OCI-LY1 (cell line): ENCODE results near the gene LCN1.

Experiments
- H2AFZ ChIP-seq: fragments of 200-600 bp; sonication (generic), shearing (Covaris generic); 2 replicates; pipeline ENCODE4 v1.6.0; 2014; ENCODE audit warnings: antibody characterized with exemption, mild to moderate bottlenecking, low read length
- H3F3A ChIP-seq: fragments of 200-600 bp; sonication (generic), shearing (Covaris generic); 2 replicates; pipeline ENCODE4 v1.6.0; 2014; ENCODE audit warnings: mild to moderate bottlenecking, antibody characterized with exemption, low read length, moderate library complexity; ENCODE audit not compliant: insufficient read depth
- H3K27ac ChIP-seq: fragments of 200-600 bp; sonication (generic); 2 replicates; pipeline ENCODE4 v1.5.1; 2014; ENCODE audit warnings: low read length, mixed run types, mild to moderate bottlenecking, low read depth; ENCODE audit not compliant: poor library complexity, severe bottlenecking
- H3K27me3 ChIP-seq: fragments of 200-600 bp; sonication (generic); 2 replicates; pipeline ENCODE4 v1.6.0; 2014; ENCODE audit warnings: antibody characterized with exemption, mild to moderate bottlenecking, low read length, moderate library complexity; ENCODE audit not compliant: insufficient read depth
- H3K36me3 ChIP-seq: fragments of 200-600 bp; sonication (generic); 2 replicates; pipeline ENCODE4 v1.6.1; 2014; ENCODE audit warnings: mild to moderate bottlenecking, antibody characterized with exemption, low read length, moderate library complexity, mixed read lengths; ENCODE audit not compliant: insufficient read depth
- H3K4me1 ChIP-seq: fragments of 200-600 bp; sonication (generic); 2 replicates; pipeline ENCODE4 v1.5.1; 2014; ENCODE audit warnings: mild to moderate bottlenecking, low read length, moderate library complexity; ENCODE audit not compliant: insufficient read depth, severe bottlenecking
- H3K4me2 ChIP-seq: fragments of 200-600 bp; sonication (generic), shearing (Covaris generic); 2 replicates; pipeline ENCODE4 v1.6.1; 2014; ENCODE audit warnings: low read length
- H3K4me3 ChIP-seq: fragments of 200-600 bp; sonication (generic); 2 replicates; pipeline ENCODE4 v1.5.1; 2014; ENCODE audit warnings: low read length, low read depth, mild to moderate bottlenecking, mixed read lengths; ENCODE audit not compliant: poor library complexity, severe bottlenecking
- H3K79me2 ChIP-seq: fragments of 200-600 bp; shearing (Covaris generic); 2 replicates; pipeline ENCODE4 v1.6.1; 2016; ENCODE audit warnings: mixed run types, low read length, mixed read lengths; ENCODE audit not compliant: insufficient read depth
- H3K9ac ChIP-seq: fragments of 200-600 bp; sonication (generic), shearing (Covaris generic); 2 replicates; pipeline ENCODE4 v1.6.1; 2014; ENCODE audit warnings: mild to moderate bottlenecking, low read length, mixed read lengths
- H3K9me2 ChIP-seq: fragments of 200-600 bp; sonication (generic), shearing (Covaris generic); 2 replicates; pipeline ENCODE4 v1.6.1; 2014; ENCODE audit warnings: low read depth, mild to moderate bottlenecking, low read length, mixed read lengths
- H3K9me3 ChIP-seq: fragments of 200-600 bp; shearing (Covaris generic); 2 replicates; pipeline ENCODE4 v1.6.1; 2014; ENCODE audit warnings: low read length, mixed read lengths
- H4K20me1 ChIP-seq: fragments of 200-600 bp; sonication (generic), shearing (Covaris generic); 2 replicates; pipeline ENCODE4 v1.6.0; 2016; ENCODE audit warnings: mild to moderate bottlenecking, low read length; ENCODE audit not compliant: insufficient read depth
- EZH2 ChIP-seq: fragments of 200-600 bp; sonication (generic), shearing (Covaris generic); IDR thresholded peaks from 2 replicates; pipeline ENCODE4 v1.8.0; 2017; ENCODE audit warnings: borderline replicate concordance, mixed run types, mild to moderate bottlenecking, antibody characterized with exemption, low read length, moderate library complexity, mixed read lengths
- TF ChIP-seq, protein P1 (sequence below): fragments of 200-600 bp; sonication (generic), shearing (Covaris generic); IDR thresholded peaks from 2 replicates; pipeline ENCODE4 v1.5.1; 2017; ENCODE audit warnings: mild to moderate bottlenecking, antibody characterized with exemption, low read length, moderate library complexity, mixed read lengths

Gene LCN1

GRCh38 chr9:135498381-135499126 is 22.7 kb upstream of the LCN1 start:
- Histone ChIP-seq H3F3A (no peaks in the 10 kb centered on the region), H3K36me3 (peaks cover 18% of the 10 kb centered on the region; the same call in 1 of the 2 replicates), H3K9ac (no peak overlapping the region), H3K9me2 (no peaks in the 10 kb centered on the region), H3K27ac (no peak overlapping the region), H4K20me1 (no peaks in the 10 kb centered on the region), H3K79me2 (no peaks in the 10 kb centered on the region), H3K4me2 (no peak overlapping the region), H2AFZ (no peak overlapping the region), H3K27me3 (no peaks in the 10 kb centered on the region), H3K4me3 (no peak overlapping the region), H3K9me3 (no peaks in the 10 kb centered on the region), H3K4me1 (peaks cover 19% of the 10 kb centered on the region)
- TF ChIP-seq EZH2 = no peak
- TF ChIP-seq, protein P1, sequence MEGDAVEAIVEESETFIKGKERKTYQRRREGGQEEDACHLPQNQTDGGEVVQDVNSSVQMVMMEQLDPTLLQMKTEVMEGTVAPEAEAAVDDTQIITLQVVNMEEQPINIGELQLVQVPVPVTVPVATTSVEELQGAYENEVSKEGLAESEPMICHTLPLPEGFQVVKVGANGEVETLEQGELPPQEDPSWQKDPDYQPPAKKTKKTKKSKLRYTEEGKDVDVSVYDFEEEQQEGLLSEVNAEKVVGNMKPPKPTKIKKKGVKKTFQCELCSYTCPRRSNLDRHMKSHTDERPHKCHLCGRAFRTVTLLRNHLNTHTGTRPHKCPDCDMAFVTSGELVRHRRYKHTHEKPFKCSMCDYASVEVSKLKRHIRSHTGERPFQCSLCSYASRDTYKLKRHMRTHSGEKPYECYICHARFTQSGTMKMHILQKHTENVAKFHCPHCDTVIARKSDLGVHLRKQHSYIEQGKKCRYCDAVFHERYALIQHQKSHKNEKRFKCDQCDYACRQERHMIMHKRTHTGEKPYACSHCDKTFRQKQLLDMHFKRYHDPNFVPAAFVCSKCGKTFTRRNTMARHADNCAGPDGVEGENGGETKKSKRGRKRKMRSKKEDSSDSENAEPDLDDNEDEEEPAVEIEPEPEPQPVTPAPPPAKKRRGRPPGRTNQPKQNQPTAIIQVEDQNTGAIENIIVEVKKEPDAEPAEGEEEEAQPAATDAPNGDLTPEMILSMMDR = no peak

DNA sequence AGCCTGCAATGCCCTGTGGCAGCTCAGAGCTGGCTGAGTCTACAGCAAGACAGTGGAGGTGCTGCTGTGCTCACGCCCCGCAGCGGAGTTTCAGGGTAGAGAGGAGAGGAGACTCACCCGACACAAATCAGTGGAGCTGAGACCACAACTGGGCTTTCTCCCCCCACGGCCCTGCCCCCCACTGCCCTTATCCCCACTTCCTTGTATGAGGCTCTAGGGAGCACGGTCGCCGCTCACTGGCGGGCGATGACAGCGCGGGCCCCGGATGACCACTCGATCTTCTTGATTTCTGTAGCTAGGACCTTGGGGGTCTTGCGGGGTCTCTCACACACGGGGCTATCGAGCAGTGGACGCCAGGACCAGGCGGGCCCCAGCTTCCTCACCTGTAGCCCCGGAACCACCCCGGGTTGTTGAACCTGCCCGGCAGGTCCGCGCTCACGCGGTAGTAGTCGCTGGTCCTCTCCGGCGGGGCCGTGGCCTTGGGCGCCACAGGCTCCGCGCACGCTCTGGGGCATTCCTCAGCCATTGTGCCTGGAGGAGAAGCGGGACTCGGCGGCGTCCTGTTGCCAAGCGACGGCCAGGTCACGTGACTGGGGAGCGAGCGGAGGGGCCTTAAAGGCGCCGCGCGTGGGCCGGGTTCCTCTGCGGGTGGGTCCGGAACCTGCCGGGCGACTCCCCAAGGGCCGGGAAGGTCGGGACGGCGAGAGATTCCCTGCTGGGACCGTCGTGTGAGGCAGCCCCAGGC is 21.7 kb upstream of the LCN1 start:
- Histone ChIP-seq H2AFZ (no peak overlapping the region), H3K27me3 (no peaks in the 10 kb centered on the region), H3F3A (no peaks in the 10 kb centered on the region), H3K27ac (no peak overlapping the region), H3K4me3 (peak overlapping the region; percentile 79), H3K4me2 (peak overlapping the region; percentile 85), H3K9ac (peak overlapping the region; percentile 58; the same call in 1 of the 2 replicates), H3K9me3 (no peaks in the 10 kb centered on the region), H3K36me3 (peaks cover 27% of the 10 kb centered on the region), H3K4me1 (peaks cover 19% of the 10 kb centered on the region), H4K20me1 (no peaks in the 10 kb centered on the region), H3K79me2 (no peaks in the 10 kb centered on the region), H3K9me2 (no peaks in the 10 kb centered on the region)
- no peak for TF ChIP-seq EZH2
- TF ChIP-seq, protein P1 = no peak

GRCh38 chr9:135500071-135500524 is 21.1 kb upstream of the LCN1 start:
- Histone ChIP-seq H3K9ac (peak overlapping the region; percentile 58), H3K79me2 (no peaks in the 10 kb centered on the region), H3K4me2 (peak overlapping the region; percentile 85), H3K9me2 (no peaks in the 10 kb centered on the region), H3K4me3 (peak overlapping the region; percentile 79), H3K4me1 (peaks cover 19% of the 10 kb centered on the region), H4K20me1 (no peaks in the 10 kb centered on the region), H3K36me3 (peaks cover 32% of the 10 kb centered on the region), H3K27me3 (no peaks in the 10 kb centered on the region), H2AFZ (no peak overlapping the region; the same call in 1 of the 2 replicates), H3F3A (no peaks in the 10 kb centered on the region), H3K27ac (no peak overlapping the region), H3K9me3 (no peaks in the 10 kb centered on the region)
- TF ChIP-seq, protein P1 = no peak
- no peak for TF ChIP-seq EZH2
